NCI-H1417 (cell line): Measurements from ENCODE around the gene RYK.
"Not testable (repeated sequence)": the region's sequence is repeated elsewhere in the genome, so short reads cannot be mapped to it uniquely, and the experiment has no call there.

Experiments
- DNase-seq, 3 experiments: peaks; one replicate each; lab custom pipeline; 2025; lab: John Stamatoyannopoulos, UW

The RYK gene

GRCh38 chr3:134255404-134255803, 4.7 kb upstream of the RYK start:
- DNase-seq, result no peak

- no peak for DNase-seq
These were observed 3.0 kb upstream of the RYK start for GRCh38 chr3:134253475-134254226.

- peak in 2 of 3 experiments; percentile 13 to 49 for DNase-seq
These were observed 2.1 kb upstream of the RYK start for GRCh38 chr3:134252766-134253165.

GRCh38 chr3:134251731-134252391, 1.2 kb upstream of the RYK start:
- no peak for DNase-seq

- peak; percentile 19 to 78 (median 68) for DNase-seq
These were observed 533 bp downstream of the RYK start for GRCh38 chr3:134249935-134250716.

- DNase-seq, result no peak
These were observed 1.3 kb downstream of the RYK start for GRCh38 chr3:134249296-134249841.

GRCh38 chr3:134244921-134245320, 5.7 kb downstream of the RYK start:
- DNase-seq, result peak in 1 of 3 experiments; percentile 4

- DNase-seq, result no peak
These were observed 7.7 kb downstream of the RYK start for GRCh38 chr3:134242649-134243617.

- no peak for DNase-seq
These were observed 11.1 kb downstream of the RYK start for GRCh38 chr3:134239538-134239937.

GRCh38 chr3:134237454-134238145, 13.1 kb downstream of the RYK start:
- DNase-seq, result peak in 1 of 3 experiments; percentile 56

GRCh38 chr3:134236505-134237170, 14.0 kb downstream of the RYK start:
- DNase-seq, result no peak

GRCh38 chr3:134235577-134236076, 15.0 kb downstream of the RYK start:
- DNase-seq, result peak in 1 of 3 experiments; percentile 64

- peak in 1 of 3 experiments; percentile 18 for DNase-seq
These were observed 17.7 kb downstream of the RYK start for GRCh38 chr3:134232951-134233350.

GRCh38 chr3:134232151-134232550, 18.5 kb downstream of the RYK start:
- no peak for DNase-seq

GRCh38 chr3:134231131-134231530, 19.5 kb downstream of the RYK start:
- no peak for DNase-seq

GRCh38 chr3:134229038-134229437, 21.6 kb downstream of the RYK start:
- DNase-seq, result no peak

GRCh38 chr3:134228479-134228878, 22.2 kb downstream of the RYK start:
- no peak for DNase-seq

GRCh38 chr3:134228035-134228434, 22.6 kb downstream of the RYK start:
- no peak for DNase-seq

GRCh38 chr3:134224796-134225156, 25.9 kb downstream of the RYK start:
- not testable (repeated sequence) for DNase-seq

- DNase-seq, result no peak
These were observed 27.8 kb downstream of the RYK start for GRCh38 chr3:134222835-134223234.
